ENCODE measurements around the gene NPAS3. TPM values are rescaled to one million over a fixed set of nuclear protein-coding genes. Genes with fewer than 3 reads are reported as not detected.
A peak's percentile ranks its signal among the peaks of the same experiment; 100 is the strongest.

The NPAS3 gene
- total RNA-seq, 1 experiment from 2014 or later: 0.36 TPM

DNA sequence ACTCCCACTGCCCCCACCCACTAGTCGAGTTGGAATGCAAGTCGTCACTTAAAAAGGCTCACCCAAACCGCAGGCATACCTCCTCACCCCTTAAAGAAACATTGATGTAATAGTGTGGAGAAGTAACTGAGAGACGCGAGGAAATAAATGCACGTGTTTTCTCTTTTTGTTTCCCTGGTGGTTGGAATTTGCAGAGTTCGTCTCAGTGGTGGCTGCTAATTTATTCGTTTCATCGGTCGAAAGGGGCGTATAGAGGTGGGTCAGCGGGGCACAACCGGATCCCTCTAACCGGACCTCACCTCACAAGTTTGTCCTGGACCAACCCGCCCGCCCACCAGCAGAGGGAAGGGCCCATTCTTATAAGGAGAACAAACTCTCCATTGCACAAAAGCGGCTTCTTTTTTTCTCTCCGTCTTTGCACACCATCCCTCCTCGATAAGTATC, 5.0 kb upstream of the NPAS3 start:
- Histone ChIP-seq H3K4me2 (ENCODE audit: low read length) (peak overlapping the region; percentile 90), H3K27me3 (ENCODE audit: low read length) (peaks cover 50% of the 10 kb centered on the region), H3K9me3 (ENCODE audit: low read length) (no peaks in the 10 kb centered on the region), H4K20me1 (ENCODE audit: low read length) (no peaks in the 10 kb centered on the region), H3K9ac (ENCODE audit: low read length) (no peak overlapping the region), H3K4me3 (ENCODE audit: low read length) (peak overlapping the region; percentile 73), H2AFZ (ENCODE audit: low read length) (peak overlapping the region; percentile 81), H3K79me2 (ENCODE audit: low read length) (no peaks in the 10 kb centered on the region), H3K36me3 (ENCODE audit: low read depth, low read length) (no peaks in the 10 kb centered on the region), H3K4me1 (ENCODE audit: insufficient read depth, low read length) (0 out of 2 replicates have a peak, but pooled peaks cover 4% of the 10 kb centered on the region), H3K9me2 (replicated peaks; ENCODE audit: low read length) (no peaks in the 10 kb centered on the region), H3K27ac (ENCODE audit: low read length) (no peak overlapping the region), H3F3A (ENCODE audit: low read length, unreplicated experiment) (no peaks in the 10 kb centered on the region)
- no TSS peak for BruUV-seq (replicated peaks)
- ATAC-seq (peak; percentile 15), DNase-seq (peak; percentile 51)
- POLR2A ChIA-PET (ENCODE audit: unreplicated experiment): interaction anchor here (0.7 kb wide), 1 partner anchor 343 kb away, joined by 5 read pairs; no protein-coding TSS in a partner anchor
- no peak for TF ChIP-seq EZH2 (IDR thresholded peaks at IDR 0.05; ENCODE audit: low read length, unreplicated experiment)
- no peak for TF ChIP-seq EZH2phosphoT487 (IDR thresholded peaks at IDR 0.05; ENCODE audit: borderline replicate concordance, low read length)
- TF ChIP-seq, protein P1, sequence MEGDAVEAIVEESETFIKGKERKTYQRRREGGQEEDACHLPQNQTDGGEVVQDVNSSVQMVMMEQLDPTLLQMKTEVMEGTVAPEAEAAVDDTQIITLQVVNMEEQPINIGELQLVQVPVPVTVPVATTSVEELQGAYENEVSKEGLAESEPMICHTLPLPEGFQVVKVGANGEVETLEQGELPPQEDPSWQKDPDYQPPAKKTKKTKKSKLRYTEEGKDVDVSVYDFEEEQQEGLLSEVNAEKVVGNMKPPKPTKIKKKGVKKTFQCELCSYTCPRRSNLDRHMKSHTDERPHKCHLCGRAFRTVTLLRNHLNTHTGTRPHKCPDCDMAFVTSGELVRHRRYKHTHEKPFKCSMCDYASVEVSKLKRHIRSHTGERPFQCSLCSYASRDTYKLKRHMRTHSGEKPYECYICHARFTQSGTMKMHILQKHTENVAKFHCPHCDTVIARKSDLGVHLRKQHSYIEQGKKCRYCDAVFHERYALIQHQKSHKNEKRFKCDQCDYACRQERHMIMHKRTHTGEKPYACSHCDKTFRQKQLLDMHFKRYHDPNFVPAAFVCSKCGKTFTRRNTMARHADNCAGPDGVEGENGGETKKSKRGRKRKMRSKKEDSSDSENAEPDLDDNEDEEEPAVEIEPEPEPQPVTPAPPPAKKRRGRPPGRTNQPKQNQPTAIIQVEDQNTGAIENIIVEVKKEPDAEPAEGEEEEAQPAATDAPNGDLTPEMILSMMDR (conservative IDR thresholded peaks at IDR 0.05; ENCODE audit: low read depth, low read length): no peak; the same call in 1 of the 2 replicates
- intact Hi-C loops (cut with micrococcal nuclease): loop anchor here (5.0 to 10.0 kb wide), 3 partner anchors 221 to 501 kb away; no protein-coding TSS in a partner anchor
- CTCF ChIA-PET: no interaction called here

DNA sequence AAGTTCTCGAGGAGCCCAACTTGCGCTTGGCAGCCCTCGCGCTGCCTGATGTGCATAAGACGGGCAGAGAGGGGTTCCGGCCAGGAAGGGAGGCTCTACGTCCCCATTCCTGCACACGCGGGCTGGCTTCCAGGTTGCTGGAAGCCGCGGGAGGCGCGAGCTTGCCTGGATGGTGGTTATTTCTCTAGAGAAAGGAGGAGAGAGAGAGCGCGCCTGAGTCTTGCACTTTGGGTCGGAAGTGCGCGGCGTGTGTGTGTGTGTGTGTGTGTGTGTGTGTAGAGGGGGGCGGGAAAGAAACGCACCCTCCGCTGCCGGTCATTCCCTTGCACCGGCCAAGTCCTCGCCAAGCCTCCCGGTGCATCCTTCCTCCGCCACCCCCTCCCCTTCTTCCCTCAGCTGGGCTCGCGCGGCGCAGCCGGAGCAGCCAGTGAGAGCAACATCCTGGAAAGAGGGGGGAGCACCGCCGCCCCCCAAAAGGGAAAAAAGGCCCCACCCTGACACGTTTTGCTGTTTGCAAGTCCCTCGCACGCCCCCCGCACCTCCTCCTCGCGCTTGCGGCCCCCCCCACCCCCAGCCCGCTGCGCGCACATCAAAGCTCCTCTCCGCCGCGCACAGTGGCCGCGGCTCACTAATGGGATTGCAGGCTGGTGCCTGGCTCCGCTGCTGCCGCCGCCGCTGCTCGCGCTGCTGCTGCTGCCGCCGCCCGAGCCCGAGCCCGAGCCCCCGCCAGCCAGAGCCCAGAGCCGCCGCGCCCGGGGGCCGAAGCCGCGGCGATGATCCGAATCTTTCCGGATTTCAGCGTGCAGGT, 4.4 kb upstream of the NPAS3 start:
- no peaks in the 10 kb centered on the region for H3K36me3 ChIP-seq (ENCODE audit: low read depth, low read length)
- peaks cover 50% of the 10 kb centered on the region for H3K27me3 ChIP-seq (ENCODE audit: low read length)
- H3K9me3 ChIP-seq (ENCODE audit: low read length): no peaks in the 10 kb centered on the region
- no peaks in the 10 kb centered on the region for H3K79me2 ChIP-seq (ENCODE audit: low read length)
- ATAC-seq (peak; percentile 37), DNase-seq (peak; percentile 20)
- H4K20me1 ChIP-seq (ENCODE audit: low read length): no peaks in the 10 kb centered on the region
- H2AFZ ChIP-seq (ENCODE audit: low read length): peak overlapping the region; percentile 81
- ChIA-PET CTCF (no interaction called here), POLR2A (ENCODE audit: unreplicated experiment) (interaction anchor here (0.7 kb wide), 2 partner anchors 275 to 344 kb away, joined by 3 to 5 read pairs; no protein-coding TSS in a partner anchor)
- no peaks in the 10 kb centered on the region for H3K9me2 ChIP-seq (replicated peaks; ENCODE audit: low read length)
- H3F3A ChIP-seq (ENCODE audit: low read length, unreplicated experiment): no peaks in the 10 kb centered on the region
- H3K4me1 ChIP-seq (ENCODE audit: insufficient read depth, low read length): 0 out of 2 replicates have a peak, but pooled peaks cover 4% of the 10 kb centered on the region
- H3K27ac ChIP-seq (ENCODE audit: low read length): no peak overlapping the region
- intact Hi-C loops (cut with micrococcal nuclease): loop anchor here (5.0 to 10.0 kb wide), 3 partner anchors 222 to 501 kb away; no protein-coding TSS in a partner anchor
- peak overlapping the region; percentile 73 for H3K4me3 ChIP-seq (ENCODE audit: low read length)
- BruUV-seq (replicated peaks): no TSS peak
- no peak overlapping the region for H3K9ac ChIP-seq (ENCODE audit: low read length)
- TF ChIP-seq, protein P1 (conservative IDR thresholded peaks at IDR 0.05; ENCODE audit: low read depth, low read length): no peak
- peak; percentile 27 for TF ChIP-seq EZH2 (IDR thresholded peaks at IDR 0.05; ENCODE audit: low read length, unreplicated experiment)
- H3K4me2 ChIP-seq (ENCODE audit: low read length): peak overlapping the region; percentile 90

Data from PC-3 (cell line).